ENCODE results near the gene SYNGR1.
"Not testable (repeated sequence)": the region's sequence is repeated elsewhere in the genome, so short reads cannot be mapped to it uniquely, and the experiment has no call there.

SYNGR1 gene

GRCh38 chr22:39409516-39410029, 59.8 kb downstream of the SYNGR1 start:
- no peak for DNase-seq

DNA sequence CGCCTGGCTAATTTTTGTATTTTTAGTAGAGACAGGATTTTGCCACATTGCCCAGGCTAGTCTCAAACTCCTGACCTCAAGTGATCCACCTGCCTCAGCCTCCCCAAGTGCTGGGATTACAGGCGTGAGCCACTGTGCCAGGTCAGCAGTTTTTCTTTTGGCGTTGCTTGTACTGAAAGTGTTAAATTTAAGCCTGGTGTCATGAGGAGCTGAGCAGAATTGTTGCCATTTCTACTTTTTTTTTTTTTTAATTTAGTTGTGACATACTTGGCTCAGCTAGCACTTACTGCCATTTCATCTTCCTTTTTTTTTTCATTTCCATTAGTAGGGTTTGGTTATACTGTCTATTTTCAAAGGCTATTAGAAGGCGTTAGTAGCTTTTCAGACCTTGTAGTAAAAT, 60.5 kb downstream of the SYNGR1 start:
- DNase-seq, result no peak

DNA sequence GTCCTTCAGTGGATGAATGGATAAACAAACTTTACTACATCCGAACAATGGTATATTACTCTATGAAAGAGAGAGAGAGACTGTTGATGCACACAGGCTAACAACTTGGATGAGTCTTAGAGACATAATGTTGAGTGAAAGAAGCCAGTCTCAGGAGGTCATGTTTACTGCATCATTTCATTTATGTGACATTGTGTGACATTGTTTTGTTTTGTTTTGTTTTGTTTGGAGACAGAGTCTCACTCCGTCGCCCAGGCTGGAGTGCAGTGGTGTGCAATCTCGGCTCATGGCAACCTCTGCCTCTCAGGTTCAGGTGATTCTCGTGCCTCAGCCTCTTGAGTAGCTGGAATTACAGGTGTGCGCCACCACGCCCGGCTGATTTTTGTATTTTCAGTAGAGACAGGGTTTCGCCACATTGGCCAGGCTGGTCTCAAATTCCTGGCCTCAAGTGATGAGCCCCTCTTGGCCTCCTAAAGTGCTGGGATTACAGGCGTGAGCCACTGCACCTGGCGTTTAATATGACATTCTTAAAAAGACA, 62.1 kb downstream of the SYNGR1 start:
- DNase-seq, result not testable (repeated sequence)

DNA sequence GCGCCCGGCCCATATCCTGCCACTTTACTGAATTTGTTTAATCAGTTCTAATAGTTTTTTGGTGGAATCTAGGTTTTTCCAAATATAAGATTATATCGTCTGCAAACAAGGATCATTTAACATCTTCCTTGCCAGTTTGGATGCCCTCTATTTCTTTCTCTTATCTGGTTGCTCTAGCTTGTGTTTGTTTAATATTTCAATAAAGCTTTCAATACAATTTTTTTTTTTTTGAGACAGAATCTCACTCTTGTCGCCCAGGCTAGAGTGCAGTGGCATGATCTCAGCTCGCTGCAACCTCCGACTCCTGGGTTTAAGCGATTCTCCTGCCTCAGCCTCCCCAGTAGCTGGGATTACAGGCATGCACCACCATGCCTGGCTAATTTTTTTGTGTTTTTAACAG, 63.4 kb downstream of the SYNGR1 start:
- not testable (repeated sequence) for DNase-seq

DNA sequence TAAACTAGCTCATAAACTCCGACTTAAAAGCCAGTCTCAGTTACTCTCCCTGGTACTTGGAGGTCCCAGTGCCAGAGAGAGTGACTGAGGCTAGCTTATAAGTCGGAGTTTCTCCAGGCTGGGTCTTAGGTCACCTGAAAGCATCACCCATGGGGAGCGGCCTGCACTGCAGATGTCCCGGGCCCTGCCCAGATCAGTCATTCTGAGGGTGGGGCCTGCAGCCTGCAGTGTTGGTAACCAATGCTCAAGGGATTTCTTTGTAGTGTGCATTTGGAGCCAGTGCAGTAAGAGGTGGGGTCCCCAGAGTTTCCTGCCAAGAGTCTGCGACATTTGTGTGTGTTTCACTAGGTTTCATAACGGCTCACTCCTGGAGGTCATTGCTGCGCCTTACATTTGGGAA, 64.6 kb downstream of the SYNGR1 start:
- no peak for DNase-seq

DNA sequence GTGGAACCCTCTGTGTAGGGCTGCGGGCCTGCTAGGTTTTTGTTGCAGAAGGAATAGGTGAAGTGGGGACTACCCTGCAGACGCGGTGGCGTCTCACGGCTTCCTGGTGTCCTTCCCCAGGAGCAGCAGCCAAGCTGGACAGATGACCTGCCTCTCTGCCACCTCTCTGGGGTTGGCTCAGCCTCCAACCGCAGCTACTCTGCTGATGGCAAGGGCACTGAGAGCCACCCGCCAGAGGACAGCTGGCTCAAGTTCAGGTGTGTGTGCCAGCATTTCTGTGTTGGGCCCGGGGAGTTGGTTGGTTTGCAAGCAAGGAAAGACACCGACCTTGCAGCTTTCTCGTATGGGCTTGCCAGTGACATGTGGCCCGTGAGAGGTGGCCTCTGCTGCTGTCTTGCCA, 65.1 kb downstream of the SYNGR1 start:
- DNase-seq, result no peak

- DNase-seq, result no peak
Measured at GRCh38 chr22:39415506-39415905, 65.7 kb downstream of the SYNGR1 start.

DNA sequence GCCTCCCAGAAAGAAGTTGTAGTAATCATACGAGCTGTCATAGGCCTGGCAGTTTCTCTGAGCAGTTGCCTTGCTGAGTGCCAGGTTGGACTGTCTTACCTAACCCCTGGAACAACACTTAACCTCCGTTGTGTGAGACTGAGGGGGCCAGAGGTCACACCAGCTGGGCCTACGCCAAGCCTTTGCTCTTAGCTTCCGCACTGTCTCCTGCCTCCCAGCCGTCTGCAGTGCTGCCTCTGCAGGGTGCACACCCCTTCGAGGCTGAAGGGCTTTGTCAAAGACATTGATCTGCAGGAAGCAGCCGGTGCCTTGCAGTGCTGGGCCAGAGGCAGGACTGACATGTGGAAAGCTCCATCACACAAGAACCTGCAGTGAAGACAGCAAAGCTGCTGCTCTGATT, 66.5 kb downstream of the SYNGR1 start:
- DNase-seq, result no peak

GRCh38 chr22:39417641-39418040, 67.8 kb downstream of the SYNGR1 start:
- DNase-seq, result no peak

DNA sequence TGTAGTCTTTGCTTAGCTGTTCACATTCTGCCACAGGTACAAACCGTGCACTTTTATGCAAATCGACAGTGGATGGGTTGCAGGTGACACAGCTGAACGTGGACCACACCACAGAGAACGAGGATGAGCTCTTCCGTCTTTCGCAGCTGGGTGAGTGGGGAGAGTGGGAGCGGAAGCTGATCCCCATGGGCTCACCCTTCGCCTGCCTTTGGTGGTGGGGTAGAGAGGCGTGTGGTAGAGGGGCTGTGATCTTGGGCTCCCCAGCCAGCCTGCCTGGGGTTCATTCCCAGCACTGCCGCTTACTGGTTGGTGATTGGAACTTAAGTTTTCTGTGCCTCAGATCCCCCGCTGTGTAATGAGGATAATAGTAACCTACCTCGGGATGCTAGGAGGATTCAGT, 68.9 kb downstream of the SYNGR1 start:
- DNase-seq, result no peak

- DNase-seq, result no peak
Measured at GRCh38 chr22:39419096-39419495, 69.3 kb downstream of the SYNGR1 start.

GRCh38 chr22:39419911-39420310, 70.1 kb downstream of the SYNGR1 start:
- DNase-seq, result no peak

DNA sequence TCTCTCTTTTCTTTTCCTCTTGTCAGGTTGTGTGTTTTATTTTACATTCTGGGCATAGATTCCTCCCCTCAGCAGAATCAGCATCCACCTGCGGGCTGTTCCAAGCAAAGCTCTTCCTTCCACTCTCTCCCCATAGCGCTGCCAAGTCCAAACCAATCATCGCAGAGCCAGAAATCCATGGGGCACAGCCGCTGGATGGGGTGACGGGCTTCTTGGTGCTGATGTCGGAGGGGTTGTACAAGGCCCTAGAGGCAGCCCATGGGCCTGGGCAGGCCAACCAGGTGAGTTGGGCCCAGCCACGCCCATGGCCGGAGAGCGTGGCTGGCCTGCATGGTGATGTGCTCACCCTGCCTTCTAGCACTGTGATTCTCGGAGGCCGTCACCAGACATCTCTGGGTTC, 71.9 kb downstream of the SYNGR1 start:
- no peak for DNase-seq

DNA sequence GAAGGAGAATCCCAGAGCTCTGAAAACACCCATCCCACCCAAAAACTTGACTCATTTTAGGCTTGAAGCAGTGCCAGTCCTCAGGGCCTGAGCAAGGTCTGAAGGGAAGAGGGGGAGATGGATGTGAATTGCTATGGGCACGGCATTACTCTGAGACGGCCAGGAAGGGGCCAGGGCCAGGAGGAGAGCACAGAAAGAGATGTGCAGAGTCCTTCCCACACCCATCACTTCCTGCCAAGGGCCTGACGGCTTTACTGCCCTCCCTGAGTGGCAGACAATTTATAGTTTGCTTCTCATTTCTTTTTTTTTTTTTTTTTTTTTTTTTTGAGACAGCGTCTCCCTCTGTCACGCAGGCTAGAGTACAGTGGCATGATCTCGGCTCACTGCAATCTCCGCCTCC, 72.3 kb downstream of the SYNGR1 start:
- DNase-seq, result no peak

DNA sequence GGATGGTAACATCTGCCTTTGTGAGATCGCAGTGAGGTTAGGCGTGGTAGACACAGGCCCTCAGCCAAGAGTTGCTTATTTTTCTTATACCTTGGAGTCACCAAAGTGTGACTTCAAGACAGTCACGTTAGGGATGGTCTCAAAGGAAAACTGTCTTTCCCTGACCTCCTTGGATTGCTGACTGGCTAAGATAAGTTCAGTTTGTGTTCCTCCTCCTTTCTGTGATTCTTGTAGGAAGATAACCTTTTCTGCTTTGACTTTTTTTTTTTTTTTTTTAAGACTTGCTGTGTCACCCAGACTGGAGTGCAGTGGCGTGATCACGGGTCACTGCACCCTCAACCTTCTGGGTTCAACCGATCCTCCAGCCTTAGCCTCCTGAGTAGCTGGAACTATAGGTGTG, 72.9 kb downstream of the SYNGR1 start:
- no peak for DNase-seq

GRCh38 chr22:39423976-39424375, 74.2 kb downstream of the SYNGR1 start:
- DNase-seq, result no peak

- DNase-seq, result no peak
Measured at GRCh38 chr22:39426380-39427043, 76.7 kb downstream of the SYNGR1 start.

GRCh38 chr22:39427751-39428596, 78.2 kb downstream of the SYNGR1 start:
- no peak for DNase-seq

GRCh38 chr22:39428597-39429071, 78.8 kb downstream of the SYNGR1 start:
- no peak for DNase-seq

DNA sequence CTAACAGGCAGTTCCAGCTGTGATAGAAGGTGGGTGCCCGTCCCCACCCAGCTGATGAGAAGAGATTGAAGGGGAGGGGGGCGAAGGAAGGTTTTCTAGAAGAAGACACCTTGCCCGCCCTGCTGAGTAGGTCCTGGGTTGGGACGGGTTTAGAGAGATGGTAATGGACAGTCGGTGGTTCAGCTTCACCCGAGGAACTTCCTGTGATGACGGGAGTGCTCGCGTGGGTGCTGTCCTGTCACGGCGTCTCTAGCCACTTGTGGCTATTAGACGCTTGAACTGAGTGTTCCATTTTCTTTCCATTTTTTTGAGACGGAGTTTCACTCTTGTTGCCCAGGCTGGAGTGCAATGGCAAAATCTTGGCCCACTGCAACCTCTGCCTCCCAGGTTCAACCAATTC, 79.4 kb downstream of the SYNGR1 start:
- DNase-seq, result no peak

DNA sequence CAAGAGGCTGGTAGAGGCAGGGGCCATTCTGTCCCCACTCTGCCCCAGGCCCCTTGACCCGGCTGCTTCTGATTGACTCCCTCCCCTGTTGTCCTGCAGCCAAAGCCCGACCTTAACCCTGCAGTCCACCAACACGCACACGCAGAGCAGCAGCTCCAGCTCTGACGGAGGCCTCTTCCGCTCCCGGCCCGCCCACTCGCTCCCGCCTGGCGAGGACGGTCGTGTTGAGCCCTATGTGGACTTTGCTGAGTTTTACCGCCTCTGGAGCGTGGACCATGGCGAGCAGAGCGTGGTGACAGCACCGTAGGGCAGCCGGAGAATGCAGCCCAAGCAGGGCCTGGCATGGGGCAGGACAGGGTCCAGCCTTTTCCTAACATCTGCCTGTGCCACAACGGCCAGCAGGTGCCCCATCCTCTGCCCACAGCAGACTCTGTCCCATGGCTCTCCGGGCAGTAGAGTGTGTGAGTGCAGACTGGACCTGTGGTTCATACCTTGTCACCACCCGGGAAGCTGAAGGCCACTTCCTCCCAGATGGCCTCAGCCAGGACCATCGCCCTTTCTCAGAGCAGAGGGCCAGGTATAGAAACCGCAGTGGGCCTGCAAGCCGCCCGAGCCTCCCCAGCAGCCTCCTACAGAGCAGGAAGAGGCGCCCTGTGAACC, 80.3 kb downstream of the SYNGR1 start:
- no peak for DNase-seq

- DNase-seq, result no peak
Measured at GRCh38 chr22:39430576-39431150, 80.9 kb downstream of the SYNGR1 start.

Data from central memory CD4-positive, alpha-beta T cell (primary cell).